ENCODE data around the gene PPP2R2D.
"Not testable (repeated sequence)": the region's sequence is repeated elsewhere in the genome, so short reads cannot be mapped to it uniquely, and the experiment has no call there.

PPP2R2D gene

DNA sequence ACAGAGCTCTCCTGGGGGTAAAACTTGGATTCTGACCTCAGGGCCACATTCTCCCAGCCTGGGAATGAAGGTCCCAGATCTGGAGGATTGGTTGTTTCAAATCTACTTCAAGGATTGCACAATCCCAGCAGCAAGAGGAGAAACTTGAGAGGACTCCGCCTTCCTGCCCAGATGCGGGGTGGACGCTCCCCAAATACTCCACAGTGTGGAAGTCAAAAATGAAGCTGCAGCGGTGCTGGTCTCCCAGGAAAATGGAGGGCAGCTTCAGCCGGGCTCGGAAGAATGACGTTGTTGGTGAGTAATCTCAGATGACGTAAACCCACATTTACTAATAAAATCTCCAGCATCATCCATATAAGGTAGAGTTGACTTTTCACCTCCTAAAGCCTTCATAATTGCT is 31.5 kb upstream of the PPP2R2D start:
- DNase-seq: no peak

DNA sequence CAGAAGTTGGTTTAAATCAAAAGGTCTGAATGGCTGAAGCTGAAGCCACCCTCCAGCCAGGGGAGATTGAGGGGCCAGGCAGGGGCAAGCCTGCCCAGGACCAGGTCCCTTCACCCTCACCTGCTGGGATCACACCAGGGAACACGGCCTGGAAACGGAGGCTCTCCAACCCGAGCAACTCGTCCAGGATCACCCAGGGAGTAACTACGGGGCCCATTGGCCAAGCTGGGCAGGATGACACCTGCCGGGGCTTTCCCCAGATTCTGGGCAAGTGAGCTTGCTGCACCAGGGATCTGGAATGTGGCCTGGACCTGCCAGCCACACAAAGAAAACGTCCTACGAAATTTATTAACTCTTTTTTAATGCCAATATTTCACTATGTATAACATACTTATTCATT is 30.4 kb upstream of the PPP2R2D start:
- DNase-seq: no peak

- DNase-seq: no peak
Measured at GRCh38 chr10:131870831-131871672, 29.8 kb upstream of the PPP2R2D start.

DNA sequence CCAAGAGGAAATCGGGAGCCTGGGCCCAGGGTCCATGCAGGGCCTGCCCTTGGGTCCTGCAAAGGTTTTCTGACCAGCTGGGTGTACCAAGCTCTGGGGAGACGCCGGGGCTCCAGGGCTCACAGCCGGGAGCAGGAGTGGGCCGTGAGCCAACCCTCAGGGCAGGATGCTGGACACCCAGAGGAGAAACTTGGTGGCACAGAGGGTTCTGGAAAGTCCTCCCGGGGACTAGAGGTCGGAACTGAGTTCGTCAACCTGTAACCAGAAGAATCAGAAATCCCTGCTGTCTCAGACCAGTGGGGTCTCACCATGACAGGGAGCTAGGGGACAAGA is 29.2 kb upstream of the PPP2R2D start:
- no peak for DNase-seq

DNA sequence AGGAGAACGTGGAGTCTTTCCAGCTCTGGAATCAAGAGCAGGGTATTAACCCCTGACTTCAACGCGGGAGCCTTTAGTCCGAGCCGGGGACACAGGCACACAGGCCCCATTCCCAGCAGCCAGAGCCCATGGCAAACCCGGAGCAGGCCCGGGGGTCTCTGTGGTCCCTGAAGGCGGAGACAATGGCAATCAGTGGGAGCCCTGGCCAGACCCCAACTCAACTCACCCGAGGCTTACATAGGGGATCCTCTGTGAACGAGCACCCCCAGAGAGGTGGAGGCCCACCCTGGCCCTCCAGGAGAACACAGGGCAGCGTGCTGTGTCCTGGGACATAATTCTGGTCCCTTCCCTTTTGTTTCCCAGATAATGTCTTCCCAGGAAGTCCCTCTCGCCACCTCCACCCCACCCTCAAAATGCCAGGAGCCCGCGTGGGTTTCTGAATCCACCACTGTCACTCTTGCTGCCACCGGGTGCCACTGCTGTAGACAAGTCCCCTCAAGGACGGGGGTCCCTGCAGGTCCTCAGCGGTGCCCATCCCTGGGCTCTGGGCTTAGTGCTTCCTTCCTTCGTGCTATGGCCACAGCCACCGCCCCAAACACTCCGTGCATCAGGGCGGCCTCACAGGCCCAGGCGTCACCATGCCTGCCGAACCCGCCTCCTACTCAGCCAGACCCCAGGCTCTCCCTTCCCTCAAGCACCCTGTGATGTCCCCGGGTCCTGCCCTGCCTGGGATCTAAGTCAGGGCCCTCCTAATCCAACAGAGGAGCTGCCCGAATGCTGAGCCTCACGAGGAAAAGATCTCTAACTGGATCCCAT is 28.6 kb upstream of the PPP2R2D start:
- DNase-seq: no peak

- no peak for DNase-seq
Measured at GRCh38 chr10:131872827-131873375, 27.9 kb upstream of the PPP2R2D start.

GRCh38 chr10:131874991-131875451 is 25.8 kb upstream of the PPP2R2D start:
- DNase-seq: peak; percentile 25

- DNase-seq: no peak
Measured at GRCh38 chr10:131875501-131875900, 25.3 kb upstream of the PPP2R2D start.

- no peak for DNase-seq
Measured at GRCh38 chr10:131876017-131876416, 24.8 kb upstream of the PPP2R2D start.

DNA sequence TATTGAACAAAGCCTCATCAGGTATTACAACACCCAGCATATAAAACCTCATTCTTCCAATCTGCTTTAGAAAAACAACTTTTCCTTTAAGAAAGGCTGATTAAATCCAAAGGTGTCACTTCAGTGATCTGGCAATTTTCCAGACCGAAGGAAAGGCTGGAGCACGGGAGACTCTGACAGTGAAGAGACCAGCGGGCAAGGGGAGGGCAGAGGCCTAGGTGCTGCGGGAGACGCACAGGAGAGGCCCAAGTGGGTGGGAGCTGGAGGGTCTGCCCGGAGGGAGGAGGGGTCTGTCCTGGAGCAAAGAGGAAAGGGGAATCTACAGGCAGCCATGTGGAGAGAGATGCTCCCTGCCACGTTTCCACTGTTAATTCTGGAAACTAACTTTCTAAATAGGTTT is 24.3 kb upstream of the PPP2R2D start:
- no peak for DNase-seq

DNA sequence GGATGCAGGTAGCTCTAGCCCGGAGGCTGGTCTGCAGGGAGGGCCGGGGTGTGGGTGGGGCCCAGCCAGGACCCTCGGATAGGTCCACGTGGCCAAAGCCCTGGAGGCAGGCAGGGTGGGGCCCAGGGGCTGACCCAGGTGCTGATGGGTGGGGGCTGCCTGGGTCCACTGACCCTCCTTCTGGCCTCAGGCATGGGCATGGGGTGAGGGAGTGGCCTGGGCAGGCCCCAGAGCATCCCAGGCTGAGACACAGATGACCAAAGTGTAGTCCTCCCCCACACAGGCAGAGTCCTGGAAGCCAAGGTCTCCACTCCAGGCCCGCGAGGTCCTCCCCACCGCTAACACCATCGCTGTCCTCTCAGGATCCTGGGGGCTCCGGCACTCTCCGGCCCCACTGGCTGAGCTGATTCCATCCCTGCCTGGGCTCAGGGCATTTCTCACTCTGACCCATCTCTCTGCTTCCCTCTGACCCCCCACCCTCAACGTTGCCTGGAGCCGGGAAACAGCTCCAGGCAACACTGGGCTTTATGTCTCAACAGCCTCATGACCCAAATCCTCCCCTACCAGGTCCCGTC is 20.7 kb upstream of the PPP2R2D start:
- DNase-seq: no peak

DNA sequence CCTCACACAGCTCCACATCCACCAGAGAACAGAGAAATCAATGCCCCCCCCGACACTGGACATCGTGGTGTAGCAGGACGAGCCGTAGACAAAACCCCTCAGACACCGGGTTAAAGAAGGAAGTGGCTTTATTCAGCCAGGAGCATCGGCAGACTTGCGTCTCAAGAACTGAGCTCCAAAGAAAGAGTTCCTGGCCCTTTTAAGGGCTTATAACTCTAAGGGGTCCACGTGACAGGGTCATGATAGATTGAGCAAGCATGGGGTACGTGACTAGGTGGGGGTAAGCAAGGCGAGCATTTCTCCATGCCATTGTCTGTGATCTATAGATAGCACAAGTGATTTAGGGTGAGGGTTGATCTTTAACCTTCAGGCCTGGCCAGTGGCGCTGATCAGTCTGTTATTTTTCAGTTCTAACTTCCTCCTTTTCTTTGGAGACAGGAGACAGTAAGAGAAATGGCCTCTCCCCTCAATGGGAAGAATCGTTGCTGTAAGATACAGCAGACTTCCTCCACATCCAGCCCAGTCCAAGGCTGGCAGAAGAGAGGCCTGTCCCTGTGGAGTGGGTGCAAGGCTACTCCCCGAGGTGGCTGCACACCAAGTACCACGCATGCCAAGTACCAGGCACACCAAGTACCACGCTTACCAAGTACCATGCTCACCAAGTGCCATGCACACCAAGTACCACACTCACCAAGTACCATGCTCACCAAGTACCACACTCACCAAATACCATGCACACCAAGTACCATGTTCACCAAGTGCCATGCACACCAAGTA is 19.5 kb upstream of the PPP2R2D start:
- no peak for DNase-seq

DNA sequence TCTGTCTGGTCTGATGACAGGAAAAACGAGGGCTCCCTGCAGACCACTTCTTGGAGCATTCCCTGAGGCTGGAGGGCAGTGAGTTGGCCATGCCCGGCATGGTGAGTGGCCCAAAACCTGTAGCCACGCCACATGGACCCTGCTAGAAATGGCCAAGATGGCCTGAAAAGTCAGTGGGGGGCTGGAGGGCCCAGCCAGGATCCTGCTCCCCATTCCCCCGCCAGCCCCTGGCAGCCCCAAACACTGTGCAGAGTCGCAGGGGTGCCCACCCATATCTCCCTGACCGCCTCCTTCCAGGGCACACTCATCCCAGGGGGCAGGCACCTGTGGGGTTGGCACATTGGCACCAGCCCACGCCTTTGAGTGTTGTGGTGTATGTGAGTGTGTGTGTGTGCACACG is 18.7 kb upstream of the PPP2R2D start:
- no peak for DNase-seq

GRCh38 chr10:131882590-131883451 is 18.0 kb upstream of the PPP2R2D start:
- DNase-seq: no peak

- not testable (repeated sequence) for DNase-seq
Measured at GRCh38 chr10:131883621-131884393, 17.0 kb upstream of the PPP2R2D start.

DNA sequence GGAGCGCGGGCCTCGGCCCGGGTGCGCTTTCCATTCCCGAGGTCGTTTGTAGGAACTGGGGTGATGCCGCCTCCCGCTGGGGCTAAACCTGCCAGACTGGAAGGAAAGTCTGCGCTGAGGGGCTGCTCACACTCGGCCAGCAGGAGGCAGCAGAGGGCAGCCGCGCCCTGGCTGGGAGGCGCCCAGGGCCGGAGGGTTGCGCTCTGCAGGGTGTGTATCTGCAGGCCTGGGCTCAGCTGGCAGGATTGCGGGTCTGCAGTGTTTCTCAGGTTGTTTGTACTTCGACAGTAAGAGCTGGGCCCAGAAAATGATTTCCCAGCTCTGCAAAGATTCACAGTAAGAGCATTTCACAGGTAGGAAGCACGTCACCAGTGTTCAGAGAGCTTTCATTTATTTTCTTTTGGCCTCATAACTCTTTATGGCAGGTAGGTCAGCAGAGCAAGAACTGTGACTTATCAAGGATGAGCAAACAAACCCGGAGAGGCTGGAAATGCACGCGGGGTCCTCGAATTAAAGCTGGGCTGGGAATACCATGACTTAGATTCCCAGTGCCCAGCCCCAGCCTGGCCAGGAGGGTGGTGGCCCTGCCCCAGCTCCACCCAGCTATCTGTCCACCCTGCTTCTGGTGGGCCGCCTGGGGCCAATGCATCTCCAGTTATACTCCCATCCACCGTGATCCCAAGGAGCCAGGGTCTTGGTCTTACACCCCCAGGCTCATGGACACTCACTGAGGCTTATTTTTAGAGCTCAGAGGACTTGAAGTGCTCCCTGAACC is 15.2 kb upstream of the PPP2R2D start:
- DNase-seq: no peak

- no peak for DNase-seq
Measured at GRCh38 chr10:131886237-131886636, 14.6 kb upstream of the PPP2R2D start.

GRCh38 chr10:131888186-131888604 is 12.6 kb upstream of the PPP2R2D start:
- no peak for DNase-seq

DNA sequence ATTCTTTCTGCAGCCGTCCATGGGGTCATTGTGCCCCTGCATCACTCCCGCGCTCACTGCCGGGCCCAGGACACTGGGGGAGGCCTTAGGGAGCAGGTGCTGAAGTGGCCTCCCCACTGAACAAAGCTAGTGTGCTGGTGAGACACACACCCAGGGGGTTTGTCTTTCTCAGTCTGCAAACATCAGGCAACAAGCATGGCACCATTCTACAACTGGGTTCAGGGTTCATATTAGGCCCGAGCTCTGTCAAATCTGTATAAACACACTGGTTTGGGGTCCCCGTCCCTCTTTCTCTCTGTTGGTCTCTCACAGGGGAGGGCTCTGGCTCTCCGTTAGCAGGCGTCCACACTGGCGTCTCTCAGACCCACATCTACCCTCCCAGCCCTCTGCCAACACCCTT is 11.1 kb upstream of the PPP2R2D start:
- no peak for DNase-seq
